SKM-1 treated with dmso at 0.1 percent for 144 hours (cell line): ENCODE measurements around the gene MITD1.
"Not testable (repeated sequence)": the region's sequence is repeated elsewhere in the genome, so short reads cannot be mapped to it uniquely, and the experiment has no call there.

Experiments used
- DNase-seq: peaks from one replicate; lab custom pipeline; 2025; ENCODE audit not compliant: unreplicated experiment; lab: John Stamatoyannopoulos, UW

The MITD1 gene

DNA sequence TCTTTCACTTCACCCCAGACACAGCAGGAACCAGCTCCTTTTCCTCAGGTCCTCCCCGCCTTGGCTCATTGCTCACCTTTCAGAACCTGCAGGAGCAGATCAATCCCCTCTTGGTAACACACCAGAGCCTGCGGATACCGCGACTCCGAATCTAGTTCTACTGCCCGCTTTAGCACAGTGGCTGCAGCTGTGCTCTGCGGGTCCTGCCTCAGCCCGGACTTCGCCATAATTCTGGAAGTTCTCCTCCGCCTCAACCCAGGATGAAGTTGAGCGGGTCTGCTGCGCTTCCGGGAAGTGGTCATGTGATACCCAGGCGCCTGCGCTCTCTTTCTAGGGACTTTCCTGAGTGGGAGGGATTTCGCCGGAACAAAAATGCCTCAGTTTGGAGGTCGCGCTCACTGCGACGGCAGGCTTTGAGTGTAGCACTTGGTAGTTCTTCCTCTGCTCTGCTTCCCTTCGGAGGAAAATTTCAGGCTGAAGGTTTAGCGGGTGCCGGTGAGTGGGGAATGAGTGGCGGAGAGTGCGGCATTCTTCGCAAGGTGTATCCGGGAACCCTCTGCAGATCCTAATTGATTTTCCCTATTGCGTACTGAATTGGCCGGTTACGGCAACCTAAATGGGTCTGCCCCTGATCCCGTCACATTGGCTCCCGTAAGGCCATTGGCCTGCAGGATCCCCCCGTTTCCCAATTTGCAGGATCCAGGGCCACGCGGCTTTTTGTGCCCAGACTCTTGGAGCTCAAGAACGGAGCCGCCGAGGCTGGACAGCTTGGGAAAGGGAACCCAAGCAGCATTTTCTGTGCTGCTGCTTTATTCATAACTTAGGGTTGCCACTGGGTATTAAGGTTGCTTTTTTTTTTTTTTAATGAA, at the start of gene MITD1, which contains the start of gene MRPL30:
Gene MITD1, minus strand, starts transcription at position 304 of the 869 bp plus-strand sequence. Its CDS starts 77 bp downstream, at position 227.
Gene MRPL30, plus strand, starts transcription at position 430 of the 869 bp plus-strand sequence. CDS start 5,020 bp downstream, outside the sequence.
- DNase-seq, result peak; percentile 92

GRCh38 chr2:99217929-99218501, 37.2 kb upstream of the MITD1 start:
- DNase-seq, result no peak

DNA sequence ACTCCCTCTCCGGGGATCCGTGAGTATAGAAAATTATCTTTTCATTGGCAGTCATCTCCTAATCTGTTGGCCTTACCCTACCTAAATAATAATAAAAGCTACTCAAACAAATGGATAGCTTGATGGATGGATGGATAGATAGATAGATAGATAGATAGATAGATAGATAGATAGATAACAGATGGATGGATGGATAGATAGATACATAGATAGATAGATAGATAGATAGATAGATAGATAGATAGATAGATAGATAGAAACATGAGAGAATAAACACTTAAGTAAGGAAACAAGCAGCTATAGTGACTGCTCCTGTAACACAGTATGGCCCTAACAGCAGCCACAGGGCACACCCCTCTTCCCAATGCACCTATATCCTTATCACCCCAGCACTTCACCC, 35.2 kb upstream of the MITD1 start:
- no peak for DNase-seq

- no peak for DNase-seq
Measured at GRCh38 chr2:99205491-99205890, 24.6 kb upstream of the MITD1 start.

DNA sequence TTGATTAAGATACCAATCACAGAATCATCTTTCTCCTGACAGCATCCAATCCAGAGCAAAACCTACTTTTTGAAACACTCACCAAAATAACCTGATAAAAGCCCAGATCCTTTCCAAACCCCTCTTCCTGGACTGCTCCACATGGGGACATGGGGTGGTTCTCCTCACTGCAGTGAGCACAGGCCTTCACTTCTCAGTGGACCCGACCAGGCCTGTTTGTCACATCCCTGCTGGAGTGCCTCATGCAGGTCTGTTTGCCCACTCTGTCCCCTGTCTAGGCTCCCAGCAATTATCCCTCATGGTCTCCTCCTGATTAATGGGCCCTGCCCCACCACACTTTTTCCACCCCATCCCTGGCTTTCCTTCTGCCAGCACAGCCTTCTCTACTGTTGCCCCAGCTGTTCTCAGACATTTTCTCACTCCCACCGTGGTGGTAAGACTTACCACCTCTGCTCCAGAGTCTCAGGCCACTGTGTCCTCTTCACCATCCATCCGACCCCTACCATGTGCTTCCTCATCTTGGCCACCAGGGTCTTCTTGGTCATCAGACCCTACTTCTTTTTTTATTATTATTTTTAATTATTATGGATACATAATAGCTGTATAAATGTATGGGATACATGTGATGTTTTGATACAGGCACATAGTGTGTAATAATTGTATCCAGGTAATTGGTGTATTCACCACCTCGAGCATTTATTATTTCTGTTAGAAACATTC, 21.3 kb upstream of the MITD1 start:
- no peak for DNase-seq

DNA sequence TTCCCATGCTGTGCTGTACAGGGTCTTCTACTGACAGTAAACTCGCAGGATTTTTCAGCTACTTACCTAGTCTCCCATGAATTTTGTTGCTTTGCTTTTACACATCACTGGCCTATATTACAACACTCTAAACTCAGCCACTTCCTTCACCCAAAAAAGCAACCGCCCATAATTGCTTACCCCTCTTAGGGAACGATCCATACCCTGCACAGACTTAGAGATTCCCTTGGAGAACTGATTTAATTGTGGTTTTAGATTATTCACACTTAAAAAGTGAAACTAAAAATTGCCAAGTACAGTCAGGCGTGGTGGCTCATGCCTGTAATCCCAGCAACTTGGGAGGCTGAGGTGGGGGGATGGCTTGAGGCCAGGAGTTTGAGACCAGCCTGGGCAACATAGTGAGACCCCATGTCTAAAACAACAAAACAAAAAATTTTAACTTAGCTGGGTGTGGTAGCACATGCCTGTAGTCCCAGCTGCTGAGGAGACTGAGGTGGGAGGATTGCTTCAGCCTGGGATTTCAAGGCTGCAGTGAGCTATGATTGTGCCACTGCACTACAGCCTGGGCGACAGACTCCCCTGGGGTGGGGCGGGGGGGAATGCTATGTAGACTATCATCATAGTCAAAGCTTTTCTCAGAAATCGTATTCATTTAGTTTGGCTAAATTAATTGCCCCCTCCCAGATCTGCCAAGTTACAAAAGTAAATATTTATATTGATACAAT, 19.4 kb upstream of the MITD1 start:
- peak; percentile 22 for DNase-seq

GRCh38 chr2:99198103-99198841, 17.4 kb upstream of the MITD1 start:
- no peak for DNase-seq

DNA sequence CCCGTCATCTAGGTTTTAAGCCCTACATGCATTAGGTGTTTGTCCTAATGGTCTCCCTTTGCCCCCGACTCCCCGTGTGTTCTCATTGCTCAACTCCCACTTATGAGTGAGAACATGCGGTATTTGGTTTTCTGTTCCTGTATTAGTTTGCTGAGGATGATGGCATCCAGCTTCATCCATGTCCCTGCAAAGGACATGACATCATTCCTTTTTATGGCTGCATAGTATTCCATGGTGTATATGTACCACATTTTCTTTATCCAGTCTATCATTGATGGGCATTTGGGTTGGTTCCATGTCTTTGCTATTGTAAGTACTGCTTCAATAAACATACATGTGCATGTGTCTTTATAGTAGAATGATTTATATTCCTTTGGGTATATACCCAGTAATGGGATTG, 11.5 kb upstream of the MITD1 start:
- not testable (repeated sequence) for DNase-seq

GRCh38 chr2:99190548-99190947, 9.7 kb upstream of the MITD1 start:
- DNase-seq, result no peak

GRCh38 chr2:99188357-99188756, 7.5 kb upstream of the MITD1 start:
- DNase-seq, result no peak

DNA sequence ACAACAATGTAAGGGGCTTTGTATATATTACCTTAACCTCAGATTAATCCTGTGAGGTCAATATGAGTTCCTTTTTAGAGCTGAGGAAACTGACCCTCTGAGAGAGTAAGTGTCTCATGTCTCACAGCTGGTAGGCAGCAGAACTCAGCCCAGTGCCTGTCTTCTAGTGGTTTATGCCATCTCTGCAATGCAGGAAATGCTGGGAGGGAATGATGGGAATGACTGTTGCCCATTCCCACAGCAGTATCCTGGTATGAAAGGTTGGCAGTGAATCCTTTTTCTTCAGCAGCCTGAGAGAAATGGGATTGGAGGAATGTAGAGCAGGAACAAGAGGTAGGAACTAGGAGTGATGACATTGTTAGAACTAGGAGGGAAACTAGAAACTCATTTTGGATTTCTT, 6.2 kb upstream of the MITD1 start:
- DNase-seq, result no peak

DNA sequence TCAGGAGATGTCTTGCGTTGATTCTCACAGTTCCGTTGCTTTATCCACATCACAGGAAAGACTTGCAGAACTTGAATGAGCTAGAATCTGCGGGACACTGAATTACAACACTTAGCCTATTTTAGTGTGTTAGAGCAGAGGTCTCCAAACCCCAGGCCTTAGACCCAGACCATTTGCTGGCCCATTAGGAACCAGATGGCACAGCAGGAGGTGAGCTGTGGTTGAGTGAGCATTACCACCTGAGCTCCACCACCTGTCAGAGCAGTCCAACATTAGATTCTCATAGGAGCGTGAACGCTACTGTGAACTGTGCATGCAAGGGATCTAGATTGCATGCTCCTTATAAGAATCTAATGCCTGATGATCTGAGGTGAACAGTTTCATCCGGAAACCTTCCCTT, 4.0 kb upstream of the MITD1 start:
- DNase-seq, result no peak

GRCh38 chr2:99183025-99183424, 2.2 kb upstream of the MITD1 start:
- DNase-seq, result no peak

DNA sequence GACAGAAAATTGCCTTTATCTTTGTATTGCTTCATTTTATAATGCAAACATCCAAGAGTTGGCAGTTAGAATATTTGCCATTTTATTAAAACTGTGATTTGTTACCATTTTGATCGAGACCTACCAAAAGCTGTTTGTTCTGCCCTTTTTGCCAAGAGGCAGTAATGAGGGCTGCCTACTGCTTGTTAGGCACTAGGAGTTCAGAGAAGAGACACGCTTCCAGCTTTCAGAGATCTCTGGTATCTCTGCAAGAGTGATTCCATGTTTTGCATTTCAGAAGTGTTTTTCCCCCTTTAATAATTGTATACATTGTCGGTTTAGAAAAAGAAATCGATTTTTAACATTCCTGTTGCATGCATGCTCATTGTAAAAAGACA, 754 bp upstream of the MITD1 start:
- DNase-seq, result no peak

DNA sequence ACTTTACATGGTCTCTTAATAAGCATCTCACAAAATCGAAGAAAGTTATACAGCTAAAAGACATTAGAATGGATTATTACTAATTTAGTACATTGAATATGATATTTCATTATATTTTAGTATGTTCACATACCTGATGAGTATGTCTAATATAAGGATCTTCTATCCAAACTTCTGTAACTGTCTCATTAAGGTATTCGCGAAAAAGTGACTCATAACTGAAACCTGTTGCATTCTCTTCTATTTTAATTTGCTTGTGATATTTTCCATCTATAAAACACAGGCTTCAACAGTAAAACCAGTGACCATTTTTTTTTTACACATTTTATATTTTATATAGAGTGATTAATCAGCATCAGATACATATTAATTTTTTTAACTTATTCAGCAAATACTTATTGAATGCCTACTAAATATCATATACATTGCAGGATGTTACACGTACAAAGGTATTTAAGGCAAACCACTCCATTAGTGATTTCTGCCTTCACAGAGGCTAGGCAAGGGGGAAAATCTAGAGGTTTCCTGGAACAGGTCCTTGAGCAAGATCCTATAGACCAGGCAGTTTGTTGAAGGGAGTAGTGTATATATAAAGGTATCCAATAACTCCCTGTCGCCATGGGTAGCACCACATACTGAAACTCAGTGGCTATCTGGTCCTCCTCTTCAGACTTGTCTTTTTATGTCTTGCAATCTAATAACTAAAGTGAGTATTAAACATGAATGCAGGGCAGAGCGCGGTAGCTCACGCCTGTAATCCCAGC, 9.3 kb downstream of the MITD1 start:
- no peak for DNase-seq

DNA sequence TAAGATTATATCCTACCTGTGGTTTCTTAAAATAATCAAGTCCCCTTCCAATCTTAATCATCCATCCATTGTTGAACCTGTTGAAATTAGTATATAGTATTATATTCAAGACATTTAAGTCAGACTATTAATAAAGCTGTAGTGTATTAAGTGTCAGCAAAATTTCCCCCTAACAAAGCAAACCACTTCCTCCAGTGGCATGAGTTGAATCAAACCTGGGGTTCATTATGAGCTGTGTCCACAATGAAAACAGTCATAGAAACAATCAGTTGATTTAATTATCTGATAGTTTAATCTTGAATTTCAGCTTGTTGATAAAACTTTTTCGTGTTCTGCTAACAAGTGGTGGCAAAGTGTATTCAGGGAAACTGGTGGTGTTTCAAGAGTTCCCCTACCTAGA, 11.3 kb downstream of the MITD1 start:
- DNase-seq, result no peak

- DNase-seq, result no peak
Measured at GRCh38 chr2:99166218-99166617, 14.6 kb downstream of the MITD1 start.

DNA sequence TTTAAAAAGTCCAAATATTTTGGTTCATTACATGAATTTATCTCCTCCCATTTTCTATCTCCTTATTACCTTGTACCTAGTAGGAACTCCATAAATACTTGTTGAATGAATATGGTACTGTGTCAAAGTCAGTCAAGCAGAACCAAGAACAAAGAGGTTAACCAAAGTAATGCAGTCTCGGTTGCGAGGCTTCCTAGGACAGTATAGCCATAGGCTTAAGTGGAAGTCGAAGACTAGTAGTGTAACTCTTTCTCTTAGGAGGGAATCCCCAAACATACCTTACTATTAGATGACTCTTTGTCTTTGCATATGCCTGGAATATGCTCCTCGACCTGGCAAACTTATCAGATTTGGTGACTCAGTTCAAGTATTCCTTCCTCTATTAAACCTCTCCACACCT, 21.3 kb downstream of the MITD1 start:
- no peak for DNase-seq

DNA sequence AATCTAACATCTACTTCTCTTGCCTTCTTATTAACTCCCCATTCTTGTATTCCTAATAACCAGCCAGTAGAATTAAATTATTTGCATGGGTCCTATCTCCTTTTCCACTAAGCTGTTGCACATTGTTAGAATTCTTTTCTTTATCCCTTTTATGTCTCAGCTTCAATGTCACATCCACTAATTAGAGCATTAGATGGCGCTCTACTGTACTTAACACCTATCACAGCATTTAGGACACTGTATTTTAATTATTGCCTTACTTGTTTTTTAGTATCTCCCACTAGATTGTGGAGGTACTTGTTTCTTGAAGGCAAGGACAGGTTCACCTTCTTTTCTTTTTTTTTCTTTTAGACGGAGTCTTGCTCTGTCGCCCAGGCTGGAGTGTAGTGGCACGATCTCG, 22.3 kb downstream of the MITD1 start:
- no peak for DNase-seq

DNA sequence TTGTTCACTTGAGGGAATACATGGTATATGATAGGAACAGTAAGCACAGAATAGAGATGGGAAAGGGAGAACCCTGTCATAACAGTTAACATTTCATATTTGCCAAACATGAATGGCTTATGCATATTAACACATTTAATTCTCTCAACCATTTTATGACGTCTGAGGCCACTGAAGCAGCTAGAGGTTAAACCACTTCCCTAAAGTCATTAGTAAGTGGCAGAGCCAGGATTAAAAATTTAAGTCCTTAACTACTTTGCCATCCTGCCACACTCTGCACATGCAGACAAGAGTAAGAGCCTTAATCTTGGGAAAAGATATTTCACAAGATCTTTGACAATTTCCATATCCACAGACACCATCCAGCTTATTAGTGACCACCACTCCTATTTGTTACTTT, 24.0 kb downstream of the MITD1 start:
- no peak for DNase-seq
